Panc1 (cell line): ENCODE measurements around the gene ZP2. TPM values are rescaled to one million over a fixed set of nuclear protein-coding genes. Genes with fewer than 3 reads are reported as not detected.

ENCODE experiments used
- ATAC-seq: fragments of 200-7000 bp; cut with Tn5 transposase; 2 replicates; pipeline ENCODE4 v1.9.1; 2020; ENCODE audit warnings: mild to moderate bottlenecking, moderate library complexity
- BruUV-seq: library from RNA; stranded (reverse); fragments of 400-500 nt; replicated peaks from 2 replicates; lab custom pipeline; 2021; lab: Mats Ljungman, UMichigan
- CTCF ChIA-PET: fragments of 300-600 bp; sonication (Branson Sonifier 250); formaldehyde crosslinking; loops from one replicate; lab custom pipeline; 2022; ENCODE audit warnings: antibody characterized with exemption; lab: Charles Lee
- POLR2A ChIA-PET: fragments of 300-600 bp; sonication (Branson Sonifier 250); formaldehyde crosslinking; loops from one replicate; lab custom pipeline; 2022; ENCODE audit warnings: antibody characterized with exemption; lab: Charles Lee
- DNase-seq: peaks from one replicate; pipeline ENCODE4 v3.0.0-alpha.2; 2010; ENCODE audit warnings: low read depth, low spot score
- H3K27ac ChIP-seq: 2 replicates; pipeline ENCODE4 v1.5.1; 2011; ENCODE audit warnings: mild to moderate bottlenecking, low read length, inconsistent platforms
- H3K27me3 ChIP-seq: fragments of 200-500 bp; sonication (Bioruptor generic); 2 replicates; pipeline ENCODE4 v1.6.0; 2014; ENCODE audit warnings: low read length, inconsistent platforms; ENCODE audit not compliant: control insufficient read depth, insufficient read depth
- H3K36me3 ChIP-seq: fragments of 200-500 bp; sonication (Bioruptor generic); 2 replicates; pipeline ENCODE4 v1.5.1; 2014; ENCODE audit warnings: inconsistent platforms, mild to moderate bottlenecking, low read length, moderate library complexity; ENCODE audit not compliant: control insufficient read depth, insufficient read depth
- H3K4me1 ChIP-seq: 2 replicates; pipeline ENCODE4 v1.5.1; 2011; ENCODE audit warnings: inconsistent platforms, mild to moderate bottlenecking, low read length, moderate library complexity; ENCODE audit not compliant: control insufficient read depth, insufficient read depth
- H3K4me3 ChIP-seq, 2 experiments: 2 replicates each; pipeline ENCODE4 v1.5.1; 2011 to 2012; ENCODE audit warnings: low read depth in 2 of 2, low read length in 2 of 2, mild to moderate bottlenecking in 2 of 2, inconsistent platforms in 1 of 2, moderate library complexity in 1 of 2
- H3K9me3 ChIP-seq: fragments of 200-500 bp; sonication (Bioruptor generic); 2 replicates; pipeline ENCODE4 v1.5.1; 2014; ENCODE audit warnings: low read depth, mild to moderate bottlenecking, inconsistent platforms, low read length, moderate library complexity; ENCODE audit not compliant: control insufficient read depth, insufficient read depth
- CTCF ChIP-seq: fragments of 450-650 bp; IDR thresholded peaks from 2 replicates; pipeline ENCODE4 v1.5.1; 2017; ENCODE audit warnings: mild to moderate bottlenecking
- POLR2AphosphoS5 ChIP-seq: IDR thresholded peaks from 2 replicates; pipeline ENCODE4 v1.6.1; 2012; ENCODE audit warnings: mild to moderate bottlenecking, low read depth, low read length, moderate library complexity
- REST ChIP-seq, 2 experiments: IDR thresholded peaks; 2 replicates each; pipeline ENCODE4 v1.6.1; 2011 to 2012; ENCODE audit warnings: low read depth in 2 of 2, control low read depth in 1 of 2, low read length in 1 of 2, mild to moderate bottlenecking in 1 of 2, moderate library complexity in 1 of 2; ENCODE audit not compliant: insufficient read depth in 1 of 2
- SIN3A ChIP-seq: IDR thresholded peaks from 2 replicates; pipeline ENCODE4 v1.6.1; 2012; ENCODE audit warnings: low read depth, mild to moderate bottlenecking, low read length, moderate library complexity, borderline replicate concordance; ENCODE audit not compliant: insufficient read depth
- TCF7L2 ChIP-seq: IDR thresholded peaks from 2 replicates; pipeline ENCODE4 v1.6.1; 2011; ENCODE audit warnings: mild to moderate bottlenecking, low read depth, low read length, inconsistent platforms
- in situ Hi-C: cut with HindIII; loops from 2 replicates; pipeline ENCODE4 v1.10.0; 2016; ENCODE audit warnings: low sequenced_read_pairs, low pct_unique_long_range_greater_than_20kb
- intact Hi-C: fragments of 100-400 bp; cut with micrococcal nuclease; formaldehyde crosslinking; loops from one replicate; pipeline ENCODE4 v1.10.0; 2022; ENCODE audit not compliant: unreplicated experiment
- total RNA-seq: library from RNA; stranded (reverse); gene quantifications from one replicate; pipeline ENCODE4 v1.2.1, GENCODE V29; 2021; ENCODE audit not compliant: unreplicated experiment

The ZP2 gene
- total RNA-seq, 1 experiment from 2014 or later: not detected

GRCh38 chr16:21233045-21233520 is 21.7 kb upstream of the ZP2 start:
- POLR2A ChIA-PET: no interaction called here
- no peaks in the 10 kb centered on the region for H3K4me1 ChIP-seq
- TF ChIP-seq POLR2AphosphoS5: no peak
- TF ChIP-seq TCF7L2: no peak
- TF ChIP-seq CTCF: no peak
- TF ChIP-seq SIN3A: no peak
- no peak for TF ChIP-seq REST (IDR thresholded peaks at IDR 0.05; ENCODE audit: insufficient read depth in 1 of 2, low read depth in 2 of 2, low read length in 1 of 2)
- no peaks in the 10 kb centered on the region for H3K9me3 ChIP-seq
- H3K36me3 ChIP-seq: no peaks in the 10 kb centered on the region
- intact Hi-C loops (no loop called here), in situ Hi-C loops (no loop called here)
- ATAC-seq (no peak), DNase-seq (no peak)
- CTCF ChIA-PET: no interaction called here
- no peak overlapping the region for H3K27ac ChIP-seq
- peaks cover 24% of the 10 kb centered on the region; the same call in 1 of the 2 replicates for H3K27me3 ChIP-seq
- no TSS peak for BruUV-seq
- H3K4me3 ChIP-seq: no peak overlapping the region

GRCh38 chr16:21228361-21228872 is 17.0 kb upstream of the ZP2 start:
- BruUV-seq: no TSS peak
- H3K4me3 ChIP-seq: no peak overlapping the region
- no peaks in the 10 kb centered on the region for H3K9me3 ChIP-seq
- no peak overlapping the region for H3K27ac ChIP-seq
- no peaks in the 10 kb centered on the region for H3K36me3 ChIP-seq
- no peak for TF ChIP-seq REST (IDR thresholded peaks at IDR 0.05; ENCODE audit: insufficient read depth in 1 of 2, low read depth in 2 of 2, low read length in 1 of 2)
- no peak for TF ChIP-seq POLR2AphosphoS5
- no peak for TF ChIP-seq CTCF
- no peak for TF ChIP-seq TCF7L2
- no peak for TF ChIP-seq SIN3A
- in situ Hi-C loops (no loop called here), intact Hi-C loops (no loop called here)
- DNase-seq (no peak), ATAC-seq (no peak)
- H3K4me1 ChIP-seq: no peaks in the 10 kb centered on the region
- CTCF ChIA-PET: no interaction called here
- POLR2A ChIA-PET: no interaction called here
- peaks cover 41% of the 10 kb centered on the region for H3K27me3 ChIP-seq
